Activated CD4-positive, alpha-beta T cell treated with anti-CD3 and anti-CD28 coated beads for 36 hours (primary cell): ENCODE data around the gene HAUS5. TPM values are rescaled to one million over a fixed set of nuclear protein-coding genes. Genes with fewer than 3 reads are reported as not detected.
A peak's percentile ranks its signal among the peaks of the same experiment; 100 is the strongest.

ENCODE experiments used
- ATAC-seq: fragments of 200-7000 bp; cut with Tn5 transposase; one replicate; pipeline ENCODE4 v1.10.0; 2021; ENCODE audit warnings: mild to moderate bottlenecking, moderate library complexity
- CTCF ChIA-PET: fragments of 350-600 bp; sonication (Branson Sonifier 250); formaldehyde crosslinking; loops from one replicate; lab custom pipeline; 2021; ENCODE audit warnings: antibody characterized with exemption; lab: Charles Lee
- POLR2A ChIA-PET: fragments of 350-600 bp; sonication (Branson Sonifier 250); formaldehyde crosslinking; loops from one replicate; lab custom pipeline; 2021; ENCODE audit warnings: antibody characterized with exemption, inconsistent platforms; lab: Charles Lee
- DNase-seq: peaks from one replicate; pipeline ENCODE4 v3.0.0-alpha.2; 2020
- H3K27ac Mint-ChIP-seq: one replicate; pipeline ENCODE4 v1.8.0; 2021; ENCODE audit warnings: mixed read lengths
- H3K27me3 Mint-ChIP-seq: one replicate; pipeline ENCODE4 v1.8.0; 2021; ENCODE audit warnings: mixed read lengths
- H3K36me3 Mint-ChIP-seq: one replicate; pipeline ENCODE4 v1.8.0; 2021; ENCODE audit warnings: low read depth, mixed read lengths
- H3K4me1 Mint-ChIP-seq: one replicate; pipeline ENCODE4 v1.8.0; 2021; ENCODE audit warnings: mixed read lengths
- H3K4me3 Mint-ChIP-seq: one replicate; pipeline ENCODE4 v1.8.0; 2021; ENCODE audit warnings: mild to moderate bottlenecking, moderate library complexity, mixed read lengths
- H3K9me3 Mint-ChIP-seq: one replicate; pipeline ENCODE4 v1.8.0; 2021; ENCODE audit warnings: low read depth, mixed read lengths
- intact Hi-C, 2 experiments: fragments of 100-400 bp; cut with DNase I in 1 of 2; cut with micrococcal nuclease in 1 of 2; formaldehyde crosslinking; loops; one replicate each; pipeline versions ENCODE4 v1.14.2 to v1.15.1; 2022 to 2024; cut with DNase I, micrococcal nuclease
- total RNA-seq, 2 experiments: library from RNA; stranded (reverse); gene quantifications; one replicate each; pipeline ENCODE4 v1.2.3, GENCODE V29; 2021

The HAUS5 gene
- total RNA-seq, 2 experiments from 2014 or later = 39.7 to 41.0 TPM

GRCh38 chr19:35608251-35608650 lies 4.3 kb upstream of the HAUS5 start:
- ChIA-PET CTCF (interaction anchor here (1.0 to 1.2 kb wide), 2 partner anchors 16 to 58 kb away, joined by 3 to 4 read pairs; no protein-coding TSS in a partner anchor), POLR2A (no interaction called here)
- ATAC-seq = no peak
- Mint-ChIP-seq H3K4me3 (no peak overlapping the region), H3K27ac (peak overlapping the region; percentile 16), H3K9me3 (peaks cover 11% of the 10 kb centered on the region), H3K4me1 (peaks cover 19% of the 10 kb centered on the region), H3K27me3 (no peaks in the 10 kb centered on the region), H3K36me3 (no peaks in the 10 kb centered on the region)
- peak; percentile 21 for DNase-seq
- intact Hi-C loops = no loop called here

DNA sequence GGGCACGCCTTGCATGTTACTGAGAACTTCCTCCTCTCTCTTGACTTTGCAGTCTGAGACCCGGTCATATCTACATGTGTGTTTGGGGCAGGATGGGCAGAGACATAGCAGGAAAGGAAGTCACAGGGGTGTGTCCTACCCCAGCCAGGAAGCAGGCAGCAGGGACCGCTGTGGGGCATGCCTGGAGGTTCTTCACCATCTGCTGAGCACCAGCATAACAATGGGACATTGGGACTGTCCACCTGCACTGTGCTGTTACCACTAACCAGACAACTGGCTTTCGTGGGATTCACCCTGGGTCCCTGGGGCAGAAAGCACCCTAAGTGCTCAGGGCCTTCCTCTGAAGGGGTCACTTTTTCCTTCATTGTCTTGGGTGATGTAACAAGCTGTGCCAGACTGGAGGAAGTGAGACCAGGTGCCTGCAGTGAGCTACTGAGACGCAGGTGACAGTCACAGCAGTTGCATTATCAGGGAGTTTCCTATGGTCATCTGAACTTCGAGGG lies 2.6 kb upstream of the HAUS5 start:
- Mint-ChIP-seq H3K27me3 (no peaks in the 10 kb centered on the region), H3K36me3 (peaks cover 1% of the 10 kb centered on the region), H3K4me3 (no peak overlapping the region), H3K4me1 (peaks cover 23% of the 10 kb centered on the region), H3K27ac (peak overlapping the region; percentile 44), H3K9me3 (peaks cover 11% of the 10 kb centered on the region)
- CTCF ChIA-PET = no interaction called here
- intact Hi-C loops = loop anchor here in 1 of 2 experiments (5.0 kb wide), 1 partner anchor 258 kb away; no protein-coding TSS in a partner anchor
- ATAC-seq = peak; percentile 15
- POLR2A ChIA-PET = interaction anchor here (0.7 kb wide), 1 partner anchor 12 kb away, joined by 3 read pairs; no protein-coding TSS in a partner anchor
- peak; percentile 35 for DNase-seq

DNA sequence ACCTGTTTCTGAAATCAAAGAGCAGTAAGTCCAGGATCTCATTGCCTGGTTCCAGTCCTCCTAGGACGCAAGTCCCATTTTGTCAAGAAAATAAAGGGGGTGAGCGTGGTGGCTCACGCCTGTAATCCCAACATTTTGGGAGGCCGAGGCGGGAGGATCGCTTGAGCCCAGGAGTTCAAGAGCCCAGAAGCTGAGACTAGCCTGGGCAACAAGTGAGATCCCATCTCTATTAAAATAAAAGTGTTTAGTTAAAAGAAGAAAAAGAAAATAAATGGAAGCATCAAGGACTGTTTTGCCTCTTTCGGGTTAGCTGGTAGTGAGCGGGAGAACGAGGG lies 344 bp upstream of the HAUS5 start:
- Mint-ChIP-seq H3K27me3 (no peaks in the 10 kb centered on the region), H3K36me3 (peaks cover 12% of the 10 kb centered on the region), H3K4me3 (peak overlapping the region; percentile 81), H3K27ac (peak overlapping the region; percentile 90), H3K9me3 (peaks cover 11% of the 10 kb centered on the region), H3K4me1 (peaks cover 23% of the 10 kb centered on the region)
- DNase-seq = no peak
- no peak for ATAC-seq
- POLR2A ChIA-PET = interaction anchor here (1.0 kb wide), 1 partner anchor 16 kb away, joined by 3 read pairs; no protein-coding TSS in a partner anchor
- intact Hi-C loops = loop anchor here (1.0 to 5.0 kb wide), 8 partner anchors 16 to 343 kb away; partner anchors contain the start of genes COX6B1 (in 1 of the 2) and TMEM147 (in 1 of the 2)
- CTCF ChIA-PET = interaction anchor here (0.6 to 1.4 kb wide), 7 partner anchors 10 to 494 kb away, joined by 3 to 5 read pairs (median 3); no protein-coding TSS in a partner anchor

- peaks cover 23% of the 10 kb centered on the region for H3K4me1 Mint-ChIP-seq
- intact Hi-C loops = loop anchor here in 1 of 2 experiments (2.0 to 5.0 kb wide), 2 partner anchors 59 to 261 kb away; no protein-coding TSS in a partner anchor
- POLR2A ChIA-PET = interaction anchor here (0.7 kb wide), 1 partner anchor 35 kb away, joined by 8 read pairs; no protein-coding TSS in a partner anchor
- peak overlapping the region; percentile 90 for H3K27ac Mint-ChIP-seq
- peaks cover 15% of the 10 kb centered on the region for H3K36me3 Mint-ChIP-seq
- DNase-seq (no peak), ATAC-seq (no peak)
- H3K4me3 Mint-ChIP-seq = peak overlapping the region; percentile 81
- peaks cover 3% of the 10 kb centered on the region for H3K9me3 Mint-ChIP-seq
- H3K27me3 Mint-ChIP-seq = no peaks in the 10 kb centered on the region
- CTCF ChIA-PET = interaction anchor here (1.1 kb wide), 1 partner anchor 11 kb away, joined by 3 read pairs; no protein-coding TSS in a partner anchor
Observed at GRCh38 chr19:35613574-35613973, 1.0 kb downstream of the HAUS5 start.

DNA sequence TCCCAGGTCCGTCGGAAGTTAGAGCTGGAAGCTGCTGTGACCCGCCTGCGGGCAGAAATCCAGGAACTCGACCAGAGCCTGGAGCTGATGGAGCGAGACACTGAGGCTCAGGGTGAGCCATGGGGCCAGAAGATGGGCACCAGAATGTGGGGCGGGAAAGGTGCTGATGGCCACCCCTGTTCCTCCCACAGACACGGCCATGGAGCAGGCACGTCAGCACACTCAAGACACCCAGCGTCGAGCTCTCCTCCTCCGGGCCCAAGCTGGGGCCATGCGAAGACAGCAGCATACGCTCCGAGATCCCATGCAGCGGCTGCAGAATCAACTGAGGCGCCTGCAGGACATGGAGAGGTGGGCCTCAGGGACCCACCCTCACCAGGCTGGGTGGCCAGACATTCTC lies 2.5 kb downstream of the HAUS5 start:
- H3K27ac Mint-ChIP-seq = no peak overlapping the region
- peaks cover 16% of the 10 kb centered on the region for H3K4me1 Mint-ChIP-seq
- H3K27me3 Mint-ChIP-seq = no peaks in the 10 kb centered on the region
- H3K9me3 Mint-ChIP-seq = no peaks in the 10 kb centered on the region
- no peak overlapping the region for H3K4me3 Mint-ChIP-seq
- intact Hi-C loops = no loop called here
- POLR2A ChIA-PET = no interaction called here
- H3K36me3 Mint-ChIP-seq = peaks cover 15% of the 10 kb centered on the region
- CTCF ChIA-PET = no interaction called here
- ATAC-seq (no peak), DNase-seq (no peak)

DNA sequence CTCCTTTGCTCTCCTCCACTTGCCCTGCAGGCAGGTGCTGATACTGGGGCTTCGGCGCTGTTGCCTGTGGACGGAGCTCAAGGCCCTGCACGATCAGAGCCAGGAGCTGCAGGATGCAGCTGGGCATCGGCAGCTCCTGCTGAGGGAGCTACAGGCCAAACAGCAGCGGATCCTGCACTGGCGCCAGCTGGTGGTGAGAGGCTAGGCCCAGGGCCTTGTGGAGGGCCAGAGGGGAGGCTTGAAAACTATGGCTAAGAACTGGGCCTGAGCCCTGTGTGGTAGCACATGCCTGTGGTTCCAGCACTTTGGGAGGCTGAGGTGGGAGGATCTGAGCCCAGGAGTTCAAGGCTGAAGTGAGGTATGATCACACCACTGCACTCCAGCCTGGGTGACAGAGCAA lies 6.3 kb downstream of the HAUS5 start:
- H3K4me1 Mint-ChIP-seq = peaks cover under 1% of the 10 kb centered on the region
- CTCF ChIA-PET = no interaction called here
- intact Hi-C loops = no loop called here
- H3K36me3 Mint-ChIP-seq = peaks cover 24% of the 10 kb centered on the region
- H3K4me3 Mint-ChIP-seq = no peak overlapping the region
- POLR2A ChIA-PET = no interaction called here
- DNase-seq (no peak), ATAC-seq (no peak)
- no peaks in the 10 kb centered on the region for H3K27me3 Mint-ChIP-seq
- H3K27ac Mint-ChIP-seq = no peak overlapping the region
- no peaks in the 10 kb centered on the region for H3K9me3 Mint-ChIP-seq

DNA sequence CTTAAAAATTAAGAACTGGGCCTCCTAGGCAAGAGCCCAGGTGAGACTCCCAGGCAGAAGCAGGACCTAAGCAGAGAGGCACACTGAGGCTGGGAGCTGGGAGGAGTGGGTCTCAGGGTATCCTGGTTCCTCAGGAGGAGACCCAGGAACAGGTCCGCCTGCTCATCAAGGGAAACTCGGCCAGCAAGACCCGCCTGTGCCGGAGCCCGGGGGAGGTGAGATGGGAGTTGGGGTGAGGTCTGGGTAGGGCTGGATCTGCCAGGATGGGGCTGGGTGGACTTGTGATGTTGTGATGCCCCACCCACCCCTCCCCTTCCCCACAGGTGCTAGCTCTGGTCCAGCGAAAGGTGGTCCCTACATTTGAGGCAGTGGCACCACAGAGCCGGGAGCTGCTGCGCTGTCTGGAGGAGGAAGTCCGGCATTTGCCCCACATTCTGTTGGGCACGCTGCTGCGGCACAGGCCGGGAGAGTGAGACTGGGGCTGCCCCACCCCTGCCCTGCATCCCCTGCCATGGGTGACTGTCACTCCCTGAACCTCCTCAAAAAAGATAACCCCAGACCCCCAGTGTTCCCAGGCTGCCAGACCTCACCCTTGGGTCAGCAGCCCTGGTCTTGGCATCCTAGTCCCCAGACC lies 6.9 kb downstream of the HAUS5 start:
- intact Hi-C loops = no loop called here
- Mint-ChIP-seq H3K4me3 (no peak overlapping the region), H3K4me1 (no peaks in the 10 kb centered on the region), H3K9me3 (no peaks in the 10 kb centered on the region), H3K27me3 (no peaks in the 10 kb centered on the region), H3K27ac (no peak overlapping the region), H3K36me3 (peaks cover 24% of the 10 kb centered on the region)
- CTCF ChIA-PET = no interaction called here
- DNase-seq (no peak), ATAC-seq (no peak)
- POLR2A ChIA-PET = no interaction called here

- ChIA-PET POLR2A (no interaction called here), CTCF (no interaction called here)
- no peaks in the 10 kb centered on the region for H3K4me1 Mint-ChIP-seq
- H3K9me3 Mint-ChIP-seq = no peaks in the 10 kb centered on the region
- DNase-seq = no peak
- ATAC-seq = no peak
- H3K27ac Mint-ChIP-seq = no peak overlapping the region
- intact Hi-C loops = no loop called here
- no peak overlapping the region for H3K4me3 Mint-ChIP-seq
- H3K27me3 Mint-ChIP-seq = no peaks in the 10 kb centered on the region
- H3K36me3 Mint-ChIP-seq = peaks cover 23% of the 10 kb centered on the region
Observed at GRCh38 chr19:35620001-35620400, 7.5 kb downstream of the HAUS5 start.

DNA sequence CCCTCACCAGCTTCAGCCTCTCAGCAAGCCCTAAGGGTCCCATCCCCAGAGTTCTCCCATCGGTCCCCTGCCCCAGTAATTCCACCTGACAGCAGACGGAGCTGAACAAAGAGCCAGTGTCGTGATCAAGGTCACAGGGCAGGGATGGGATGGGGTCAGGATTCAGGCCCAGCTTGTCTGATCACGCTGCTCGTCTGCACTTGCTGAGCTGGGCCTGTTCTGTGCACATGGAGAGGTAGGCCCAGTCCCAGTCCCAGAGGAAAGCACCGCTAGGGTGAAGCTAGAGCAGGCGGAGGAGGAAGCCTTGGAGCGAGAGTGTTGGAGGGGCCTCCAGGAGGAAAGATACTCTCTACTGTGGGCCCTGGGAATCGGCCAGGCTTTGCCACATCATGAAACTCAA lies 9.2 kb downstream of the HAUS5 start:
- H3K4me1 Mint-ChIP-seq = no peaks in the 10 kb centered on the region
- no peak overlapping the region for H3K27ac Mint-ChIP-seq
- DNase-seq = no peak
- CTCF ChIA-PET = no interaction called here
- H3K36me3 Mint-ChIP-seq = peaks cover 16% of the 10 kb centered on the region
- POLR2A ChIA-PET = no interaction called here
- ATAC-seq = no peak
- H3K9me3 Mint-ChIP-seq = no peaks in the 10 kb centered on the region
- intact Hi-C loops = no loop called here
- no peak overlapping the region for H3K4me3 Mint-ChIP-seq
- no peaks in the 10 kb centered on the region for H3K27me3 Mint-ChIP-seq

GRCh38 chr19:35622750-35623149 lies 10.2 kb downstream of the HAUS5 start:
- CTCF ChIA-PET = interaction anchor here (0.6 kb wide), 1 partner anchor 75 kb away, joined by 3 read pairs; no protein-coding TSS in a partner anchor
- DNase-seq (no peak), ATAC-seq (no peak)
- H3K9me3 Mint-ChIP-seq = no peaks in the 10 kb centered on the region
- H3K36me3 Mint-ChIP-seq = peaks cover 14% of the 10 kb centered on the region
- H3K27me3 Mint-ChIP-seq = no peaks in the 10 kb centered on the region
- H3K4me1 Mint-ChIP-seq = no peaks in the 10 kb centered on the region
- POLR2A ChIA-PET = no interaction called here
- H3K4me3 Mint-ChIP-seq = no peak overlapping the region
- intact Hi-C loops = no loop called here
- no peak overlapping the region for H3K27ac Mint-ChIP-seq

GRCh38 chr19:35623327-35624010 lies 10.9 kb downstream of the HAUS5 start:
- Mint-ChIP-seq H3K27me3 (no peaks in the 10 kb centered on the region), H3K4me3 (no peak overlapping the region), H3K4me1 (peaks cover 4% of the 10 kb centered on the region), H3K27ac (no peak overlapping the region), H3K9me3 (no peaks in the 10 kb centered on the region), H3K36me3 (peaks cover 13% of the 10 kb centered on the region)
- intact Hi-C loops = no loop called here
- POLR2A ChIA-PET = interaction anchor here (0.6 kb wide), 1 partner anchor 25 kb away, joined by 3 read pairs; the partner anchor contains the start of gene COX6B1
- CTCF ChIA-PET = no interaction called here
- ATAC-seq (no peak), DNase-seq (no peak)
